ENCODE data around the gene SLC39A11.
"Not testable (repeated sequence)": the region's sequence is repeated elsewhere in the genome, so short reads cannot be mapped to it uniquely, and the experiment has no call there.

SLC39A11 gene

GRCh38 chr17:73071066-73071999, 21.2 kb downstream of the SLC39A11 start:
- no peak for DNase-seq (ENCODE audit: low read depth, low spot score)
- TF ChIP-seq CTCF (IDR thresholded peaks at IDR 0.05; ENCODE audit: insufficient read depth, low read length, missing control alignments), result no peak
- CTCF ChIA-PET, result interaction anchor here (1.0 kb wide), 1 partner anchor 55 kb away, joined by 3 read pairs; no protein-coding TSS in a partner anchor
- POLR2A ChIA-PET, result no interaction called here
- H3K4me3 ChIP-seq (ENCODE audit: low read depth, low read length), result no peak overlapping the region

- ChIA-PET CTCF (interaction anchor here (1.3 to 1.8 kb wide), 2 partner anchors 84 to 345 kb away, joined by 4 to 7 read pairs; no protein-coding TSS in a partner anchor), POLR2A (no interaction called here)
- no peak for TF ChIP-seq CTCF (IDR thresholded peaks at IDR 0.05; ENCODE audit: insufficient read depth, low read length, missing control alignments)
- H3K4me3 ChIP-seq (ENCODE audit: low read depth, low read length), result no peak overlapping the region
- no peak for DNase-seq (ENCODE audit: low read depth, low spot score)
Measured at GRCh38 chr17:73069841-73070240, 22.6 kb downstream of the SLC39A11 start.

GRCh38 chr17:73069164-73069770, 23.2 kb downstream of the SLC39A11 start:
- ChIA-PET POLR2A (no interaction called here), CTCF (interaction anchor here (1.0 to 1.8 kb wide), 3 partner anchors 84 to 344 kb away, joined by 3 to 7 read pairs (median 4); no protein-coding TSS in a partner anchor)
- no peak overlapping the region for H3K4me3 ChIP-seq (ENCODE audit: low read depth, low read length)
- no peak for DNase-seq (ENCODE audit: low read depth, low spot score)
- TF ChIP-seq CTCF (IDR thresholded peaks at IDR 0.05; ENCODE audit: insufficient read depth, low read length, missing control alignments), result no peak

GRCh38 chr17:73068322-73069153, 23.9 kb downstream of the SLC39A11 start:
- ChIA-PET CTCF (interaction anchor here (1.0 to 1.8 kb wide), 3 partner anchors 83 to 343 kb away, joined by 3 to 7 read pairs (median 4); no protein-coding TSS in a partner anchor), POLR2A (no interaction called here)
- TF ChIP-seq CTCF (IDR thresholded peaks at IDR 0.05; ENCODE audit: insufficient read depth, low read length, missing control alignments), result no peak
- H3K4me3 ChIP-seq (ENCODE audit: low read depth, low read length), result no peak overlapping the region
- DNase-seq (ENCODE audit: low read depth, low spot score), result peak; percentile 55

GRCh38 chr17:73067699-73068098, 24.8 kb downstream of the SLC39A11 start:
- CTCF ChIA-PET, result interaction anchor here (1.8 kb wide), 1 partner anchor 342 kb away, joined by 4 read pairs; no protein-coding TSS in a partner anchor
- H3K4me3 ChIP-seq (ENCODE audit: low read depth, low read length); POLR2A ChIA-PET: not testable (repeated sequence)
- DNase-seq (ENCODE audit: low read depth, low spot score), result peak; percentile 92

GRCh38 chr17:73067075-73067474, 25.4 kb downstream of the SLC39A11 start:
- CTCF ChIA-PET, result interaction anchor here (1.1 to 1.8 kb wide), 2 partner anchors 81 to 342 kb away, joined by 3 to 4 read pairs; no protein-coding TSS in a partner anchor
- TF ChIP-seq CTCF (IDR thresholded peaks at IDR 0.05; ENCODE audit: insufficient read depth, low read length, missing control alignments), result no peak

More at GRCh38 chr17:73067075-73067474, 25.4 kb downstream of the SLC39A11 start:
- DNase-seq (ENCODE audit: low read depth, low spot score), result no peak
- POLR2A ChIA-PET, result no interaction called here
- no peak overlapping the region for H3K4me3 ChIP-seq (ENCODE audit: low read depth, low read length)

Measured in AG04449 (cell line).